Stimulated activated naive CD4-positive, alpha-beta T cell treated with Interleukin-2 at 50 U/mL for 16 hours (primary cell): ENCODE data around the gene TANC1.

Experiments
- DNase-seq: peaks from one replicate; lab custom pipeline; 2025; lab: John Stamatoyannopoulos, UW

Gene TANC1

GRCh38 chr2:158994920-158995676 lies 26.7 kb downstream of the TANC1 start:
- DNase-seq, result no peak

- DNase-seq, result no peak
Observed at GRCh38 chr2:158995677-158996049, 27.2 kb downstream of the TANC1 start.

- no peak for DNase-seq
Observed at GRCh38 chr2:158996378-158996993, 28.0 kb downstream of the TANC1 start.

- DNase-seq, result no peak
Observed at GRCh38 chr2:158997037-158997790, 28.8 kb downstream of the TANC1 start.

- DNase-seq, result no peak
Observed at GRCh38 chr2:158998551-158999248, 30.3 kb downstream of the TANC1 start.

- DNase-seq, result no peak
Observed at GRCh38 chr2:158999458-158999857, 31.0 kb downstream of the TANC1 start.

- no peak for DNase-seq
Observed at GRCh38 chr2:159000072-159000471, 31.6 kb downstream of the TANC1 start.

- DNase-seq, result no peak
Observed at GRCh38 chr2:159002462-159003111, 34.1 kb downstream of the TANC1 start.

GRCh38 chr2:159003555-159003954 lies 35.1 kb downstream of the TANC1 start:
- no peak for DNase-seq

GRCh38 chr2:159004849-159005248 lies 36.4 kb downstream of the TANC1 start:
- no peak for DNase-seq

GRCh38 chr2:159009940-159010339 lies 41.5 kb downstream of the TANC1 start:
- DNase-seq, result no peak

- no peak for DNase-seq
Observed at GRCh38 chr2:159010340-159010739, 41.9 kb downstream of the TANC1 start.

GRCh38 chr2:159010963-159011362 lies 42.5 kb downstream of the TANC1 start:
- DNase-seq, result no peak

- DNase-seq, result no peak
Observed at GRCh38 chr2:159012142-159012541, 43.7 kb downstream of the TANC1 start.

- DNase-seq, result no peak
Observed at GRCh38 chr2:159013103-159013502, 44.7 kb downstream of the TANC1 start.

GRCh38 chr2:159015174-159015573 lies 46.7 kb downstream of the TANC1 start:
- DNase-seq, result no peak

- no peak for DNase-seq
Observed at GRCh38 chr2:159015823-159016222, 47.4 kb downstream of the TANC1 start.

- DNase-seq, result no peak
Observed at GRCh38 chr2:159017837-159018236, 49.4 kb downstream of the TANC1 start.

GRCh38 chr2:159019021-159019420 lies 50.6 kb downstream of the TANC1 start:
- no peak for DNase-seq

GRCh38 chr2:159022019-159022418 lies 53.6 kb downstream of the TANC1 start:
- DNase-seq, result no peak

- no peak for DNase-seq
Observed at GRCh38 chr2:159026170-159026569, 57.7 kb downstream of the TANC1 start.

- DNase-seq, result no peak
Observed at GRCh38 chr2:159028776-159029175, 60.3 kb downstream of the TANC1 start.
